HCT116 (cell line): ENCODE results near the gene PHC3. TPM values are rescaled to one million over a fixed set of nuclear protein-coding genes. Genes with fewer than 3 reads are reported as not detected.

Source experiments
- ATAC-seq: fragments of 200-7000 bp; cut with Tn5 transposase; 2 replicates; pipeline ENCODE4 v1.9.1; 2020; ENCODE audit warnings: mild to moderate bottlenecking, moderate library complexity
- BruUV-seq: library from RNA; stranded (reverse); fragments of 400-500 nt; replicated peaks from 2 replicates; lab custom pipeline; 2021; lab: Mats Ljungman, UMichigan
- CTCF ChIA-PET: fragments of 300-600 bp; sonication (Branson Sonifier 250); formaldehyde crosslinking; loops from one replicate; lab custom pipeline; 2021; ENCODE audit warnings: antibody characterized with exemption; lab: Charles Lee
- POLR2A ChIA-PET: fragments of 300-600, 350-600 bp; sonication (Branson Sonifier 250); formaldehyde crosslinking; loops from one replicate; lab custom pipeline; 2021; ENCODE audit warnings: antibody characterized with exemption; lab: Charles Lee
- RAD21 ChIA-PET, 2 experiments: fragments of 300-600 bp; sonication (Branson Sonifier 250); formaldehyde crosslinking; loops; one replicate each; lab custom pipeline; 2023; ENCODE audit warnings: low total read pairs in 2 of 2; ENCODE audit not compliant: uncharacterized antibody in 2 of 2, unreplicated experiment in 2 of 2, low non-redundant PET in 1 of 2; lab: Charles Lee
- DNase-seq: peaks from one replicate; pipeline ENCODE4 v3.0.0-alpha.2; 2010; ENCODE audit warnings: low read depth, low spot score
- H2AFZ ChIP-seq: fragments of 200-600 bp; shearing (Covaris generic), sonication (generic); 2 replicates; pipeline ENCODE4 v1.6.1; 2017; ENCODE audit warnings: low read depth, mixed run types, mixed read lengths, antibody characterized with exemption, low read length; ENCODE audit not compliant: poor library complexity, severe bottlenecking
- H3K27ac ChIP-seq: 2 replicates; pipeline ENCODE4 v1.5.1; 2012; ENCODE audit warnings: low read depth, low read length
- H3K27me3 ChIP-seq: fragments of 200-600 bp; sonication (generic); 2 replicates; pipeline ENCODE4 v1.6.1; 2016; ENCODE audit warnings: mixed run types, low read length, mixed read lengths; ENCODE audit not compliant: insufficient read depth
- H3K36me3 ChIP-seq, 2 experiments: fragments of 200-500 bp in 1 of 2; fragments of 200-600 bp in 1 of 2; sonication (Bioruptor generic) in 1 of 2; sonication (generic) in 1 of 2; 2 replicates each; pipeline versions ENCODE4 v1.5.1 to v1.6.1; 2014 to 2016; ENCODE audit warnings: low read length in 2 of 2, inconsistent platforms in 1 of 2, mixed read lengths in 1 of 2, mixed run types in 1 of 2; ENCODE audit not compliant: insufficient read depth in 2 of 2, control insufficient read depth in 1 of 2
- H3K4me1 ChIP-seq, 2 experiments: fragments of 200-600 bp in 1 of 2; sonication (generic) in 1 of 2; 2 replicates each; pipeline versions ENCODE4 v1.5.1 to v1.6.1; 2012 to 2017; ENCODE audit warnings: low read length in 2 of 2, inconsistent platforms in 1 of 2, mild to moderate bottlenecking in 1 of 2, mixed read lengths in 1 of 2, mixed run types in 1 of 2, moderate library complexity in 1 of 2; ENCODE audit not compliant: insufficient read depth in 2 of 2, control insufficient read depth in 1 of 2
- H3K4me2 ChIP-seq: fragments of 200-600 bp; sonication (generic); 2 replicates; pipeline ENCODE4 v1.6.1; 2017; ENCODE audit warnings: mixed run types, low read length, mixed read lengths
- H3K4me3 ChIP-seq, 2 experiments: fragments of 200-600 bp in 1 of 2; sonication (generic) in 1 of 2; replicated peaks in 1 of 2; 2 replicates each; pipeline ENCODE4 v1.5.1; 2011 to 2016; ENCODE audit warnings: low read length in 2 of 2, control low read depth in 1 of 2, low read depth in 1 of 2, mild to moderate bottlenecking in 1 of 2, mixed read lengths in 1 of 2, mixed run types in 1 of 2
- H3K79me2 ChIP-seq: fragments of 200-600 bp; sonication (generic); 2 replicates; pipeline ENCODE4 v1.6.1; 2017; ENCODE audit warnings: mild to moderate bottlenecking, mixed run types, low read length, moderate library complexity, mixed read lengths; ENCODE audit not compliant: insufficient read depth
- H3K9ac ChIP-seq: fragments of 200-600 bp; sonication (generic); 2 replicates; pipeline ENCODE4 v1.6.1; 2016; ENCODE audit warnings: low read length, mixed read lengths
- H3K9me2 ChIP-seq: fragments of 200-600 bp; sonication (generic), shearing (Covaris generic); 2 replicates; pipeline ENCODE4 v1.6.1; 2017; ENCODE audit warnings: mixed run types, mild to moderate bottlenecking, moderate library complexity; ENCODE audit not compliant: insufficient read depth
- H3K9me3 ChIP-seq, 2 experiments: fragments of 200-500 bp in 1 of 2; fragments of 200-600 bp in 1 of 2; sonication (Bioruptor generic) in 1 of 2; sonication (generic) in 1 of 2; 2 replicates each; pipeline ENCODE4 v1.6.1; 2014 to 2017; ENCODE audit warnings: low read length in 2 of 2, mixed read lengths in 2 of 2, inconsistent platforms in 1 of 2, low read depth in 1 of 2, mild to moderate bottlenecking in 1 of 2, mixed run types in 1 of 2, moderate library complexity in 1 of 2; ENCODE audit not compliant: control insufficient read depth in 1 of 2, insufficient read depth in 1 of 2
- H4K20me1 ChIP-seq: fragments of 200-600 bp; sonication (generic), shearing (Covaris generic); 2 replicates; pipeline ENCODE4 v1.6.1; 2017; ENCODE audit warnings: mixed run types, mild to moderate bottlenecking, moderate library complexity; ENCODE audit not compliant: insufficient read depth
- EGR1 ChIP-seq: IDR thresholded peaks from 2 replicates; pipeline ENCODE4 v1.6.1; 2012; ENCODE audit warnings: low read depth
- ELF1 ChIP-seq: IDR thresholded peaks from 2 replicates; pipeline ENCODE4 v1.6.1; 2012; ENCODE audit warnings: low read depth, borderline replicate concordance
- EZH2 ChIP-seq: fragments of 200-600 bp; sonication (generic); IDR thresholded peaks from 2 replicates; pipeline ENCODE4 v1.6.1; 2017; ENCODE audit warnings: antibody characterized with exemption, mixed run types
- POLR2A ChIP-seq: IDR thresholded peaks from 2 replicates; pipeline ENCODE4 v1.7.0; 2011; ENCODE audit warnings: borderline replicate concordance; ENCODE audit not compliant: insufficient read depth, insufficient read length; ENCODE audit errors: extremely low read depth
- POLR2AphosphoS5 ChIP-seq: IDR thresholded peaks from 2 replicates; pipeline ENCODE4 v1.6.1; 2011; ENCODE audit warnings: mild to moderate bottlenecking, low read depth, low read length, moderate library complexity
- REST ChIP-seq: IDR thresholded peaks from 2 replicates; pipeline ENCODE4 v1.6.1; 2012; ENCODE audit warnings: low read depth
- SIN3A ChIP-seq: IDR thresholded peaks from 2 replicates; pipeline ENCODE4 v1.6.1; 2012; ENCODE audit warnings: low read depth
- TCF7L2 ChIP-seq: IDR thresholded peaks from 2 replicates; pipeline ENCODE4 v1.7.0; 2011; ENCODE audit warnings: borderline replicate concordance, inconsistent platforms; ENCODE audit not compliant: insufficient read depth, insufficient read length; ENCODE audit errors: extremely low read depth
- YY1 ChIP-seq: IDR thresholded peaks from 2 replicates; pipeline ENCODE4 v1.6.1; 2011; ENCODE audit warnings: low read length, low read depth, moderate library complexity, mild to moderate bottlenecking; ENCODE audit not compliant: insufficient replicate concordance; ENCODE audit errors: extremely low read depth
- ZFX ChIP-seq: fragments of 450-650 bp; IDR thresholded peaks from 2 replicates; pipeline ENCODE4 v1.6.1; 2017
- ZNF274 ChIP-seq: fragments of 200-500 bp; sonication (Bioruptor generic); IDR thresholded peaks from 2 replicates; pipeline ENCODE4 v1.6.1; 2014; ENCODE audit warnings: mild to moderate bottlenecking, low read depth, low read length, inconsistent platforms
- intact Hi-C: fragments of 100-400 bp; cut with micrococcal nuclease; formaldehyde crosslinking; loops from 2 replicates; pipeline ENCODE4 v1.10.0; 2022
- total RNA-seq: library from RNA; stranded (reverse); gene quantifications from one replicate; pipeline ENCODE4 v1.2.1, GENCODE V29; 2021; ENCODE audit not compliant: unreplicated experiment

Gene PHC3
- total RNA-seq, 1 experiment from 2014 or later, result 40.1 TPM

GRCh38 chr3:170178651-170179050 is 2.9 kb downstream of the PHC3 start:
- TF ChIP-seq SIN3A, result no peak
- TF ChIP-seq ZFX, result no peak
- TF ChIP-seq ZNF274, result no peak
- TF ChIP-seq EZH2, result no peak
- H3K36me3 ChIP-seq, result peaks cover 21 to 32% of the 10 kb centered on the region in 2 experiments; a peak in 3 of 4 replicates
- peaks cover 60% of the 10 kb centered on the region for H3K79me2 ChIP-seq
- intact Hi-C loops, result no loop called here
- RAD21 ChIA-PET, result no interaction called here
- H3K27me3 ChIP-seq, result no peaks in the 10 kb centered on the region
- H2AFZ ChIP-seq, result no peak overlapping the region
- no peaks in the 10 kb centered on the region for H4K20me1 ChIP-seq
- no TSS peak for BruUV-seq
- H3K9ac ChIP-seq, result no peak overlapping the region
- no peak for DNase-seq
- no peak overlapping the region for H3K27ac ChIP-seq
- H3K9me3 ChIP-seq, result no peaks in the 10 kb centered on the region
- peaks cover 8 to 19% of the 10 kb centered on the region in 2 experiments for H3K4me1 ChIP-seq
- CTCF ChIA-PET, result no interaction called here
- no peak for ATAC-seq
- H3K4me3 ChIP-seq, result no peak overlapping the region
- no peak overlapping the region for H3K4me2 ChIP-seq
- POLR2A ChIA-PET, result no interaction called here
- H3K9me2 ChIP-seq, result no peaks in the 10 kb centered on the region

- DNase-seq, result no peak
- POLR2A ChIA-PET, result interaction anchor here (1.1 kb wide), 1 partner anchor 71 kb away, joined by 3 read pairs; no protein-coding TSS in a partner anchor
- Histone ChIP-seq H3K36me3 (peaks cover 36 to 52% of the 10 kb centered on the region in 2 experiments), H2AFZ (no peak overlapping the region), H3K4me2 (no peak overlapping the region), H3K79me2 (peaks cover 73% of the 10 kb centered on the region), H3K9ac (no peak overlapping the region), H3K4me3 (no peak overlapping the region), H3K27me3 (no peaks in the 10 kb centered on the region), H3K27ac (no peak overlapping the region)
- intact Hi-C loops, result no loop called here
- BruUV-seq, result no TSS peak
- CTCF ChIA-PET, result no interaction called here
- RAD21 ChIA-PET, result no interaction called here
- no peak for TF ChIP-seq SIN3A
- TF ChIP-seq REST, result no peak
- no peak for TF ChIP-seq ELF1
- no peak for TF ChIP-seq TCF7L2
- TF ChIP-seq POLR2A, result no peak
- no peak for TF ChIP-seq POLR2AphosphoS5
- TF ChIP-seq EZH2, result no peak
- no peak for TF ChIP-seq ZNF274
- no peak for TF ChIP-seq EGR1
- TF ChIP-seq YY1, result no peak
- TF ChIP-seq, all 23 proteins: peak for 0
- no peaks in the 10 kb centered on the region for H3K4me1 ChIP-seq
- H4K20me1 ChIP-seq, result peaks cover 4% of the 10 kb centered on the region; the same call in 1 of the 2 replicates
- no peak for ATAC-seq
- no peaks in the 10 kb centered on the region for H3K9me2 ChIP-seq
- H3K9me3 ChIP-seq, result no peaks in the 10 kb centered on the region
These were observed 10.0 kb downstream of the PHC3 start for GRCh38 chr3:170171563-170171962.
